GM21528 (cell line): ENCODE results near the gene EDNRA.
A peak's percentile ranks its signal among the peaks of the same experiment; 100 is the strongest.

Source experiments
- ATAC-seq: cut with Tn5 transposase; IDR thresholded peaks from one replicate; pipeline ENCODE4 v1.9.1; 2021; ENCODE audit warnings: mild to moderate bottlenecking, moderate library complexity; ENCODE audit not compliant: unreplicated experiment, low FRiP score

EDNRA gene

GRCh38 chr4:147582386-147583060, 101.6 kb downstream of the EDNRA start:
- ATAC-seq = no peak

DNA sequence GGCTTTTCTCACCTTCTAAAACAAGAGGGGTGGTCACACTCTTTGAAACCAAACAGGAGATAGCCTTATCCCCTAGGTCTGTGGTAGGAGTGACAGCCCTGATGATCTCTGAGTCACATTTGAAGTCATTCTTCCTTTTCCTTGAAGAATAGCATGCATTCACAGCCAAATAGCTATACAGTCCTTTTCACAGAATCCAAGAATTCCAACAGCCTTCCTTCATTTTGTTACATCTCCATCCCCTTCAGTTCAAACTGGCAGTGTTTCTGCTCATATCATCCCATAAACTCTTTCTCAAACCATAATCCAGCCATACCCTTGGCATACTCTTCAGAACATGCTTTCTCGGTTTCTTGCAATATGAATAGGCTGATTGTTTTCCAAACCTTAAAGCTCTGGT, 103.0 kb downstream of the EDNRA start:
- ATAC-seq = no peak

GRCh38 chr4:147586032-147586431, 105.1 kb downstream of the EDNRA start:
- ATAC-seq = no peak

DNA sequence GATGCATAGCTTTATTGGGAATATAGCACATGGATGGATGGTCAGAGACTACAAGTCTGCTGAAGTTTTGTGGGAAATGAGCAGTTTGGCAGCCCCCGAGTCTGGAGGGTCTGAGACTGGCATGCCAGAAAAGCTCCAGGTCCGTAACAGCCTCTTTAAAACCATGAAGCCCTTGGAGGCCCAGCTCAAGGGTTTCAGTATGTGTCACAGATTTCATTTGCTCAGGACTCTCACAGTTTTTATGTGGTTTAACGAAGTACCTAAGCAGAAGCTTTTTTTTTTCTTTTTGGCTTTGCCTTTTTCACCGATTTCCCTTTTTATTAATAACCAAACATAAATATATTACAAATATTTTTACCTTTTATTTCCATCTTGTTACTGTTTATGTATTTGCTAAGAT, 105.7 kb downstream of the EDNRA start:
- peak; percentile 73 for ATAC-seq

- no peak for ATAC-seq
Measured at GRCh38 chr4:147587041-147587440, 106.1 kb downstream of the EDNRA start.

DNA sequence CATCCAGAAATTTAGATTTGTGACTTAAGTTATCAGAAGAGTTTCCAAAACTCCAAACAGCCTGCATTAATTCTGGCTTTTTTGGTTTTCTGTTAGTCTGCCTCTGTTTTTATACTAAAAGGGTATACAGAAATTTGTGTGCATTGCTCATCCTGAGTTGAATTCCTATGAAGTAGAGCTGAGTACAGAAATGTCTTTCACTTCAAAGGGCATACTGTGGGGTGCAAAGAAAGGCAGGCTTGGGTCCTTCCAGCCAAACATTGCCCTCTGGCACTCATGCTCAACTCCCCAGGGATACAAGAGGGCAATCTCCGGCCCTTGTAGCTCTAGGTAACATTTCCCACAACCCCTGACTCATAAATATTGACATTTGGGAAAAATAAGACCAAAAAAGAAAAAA, 108.7 kb downstream of the EDNRA start:
- ATAC-seq = no peak

GRCh38 chr4:147590249-147590920, 109.5 kb downstream of the EDNRA start:
- no peak for ATAC-seq

DNA sequence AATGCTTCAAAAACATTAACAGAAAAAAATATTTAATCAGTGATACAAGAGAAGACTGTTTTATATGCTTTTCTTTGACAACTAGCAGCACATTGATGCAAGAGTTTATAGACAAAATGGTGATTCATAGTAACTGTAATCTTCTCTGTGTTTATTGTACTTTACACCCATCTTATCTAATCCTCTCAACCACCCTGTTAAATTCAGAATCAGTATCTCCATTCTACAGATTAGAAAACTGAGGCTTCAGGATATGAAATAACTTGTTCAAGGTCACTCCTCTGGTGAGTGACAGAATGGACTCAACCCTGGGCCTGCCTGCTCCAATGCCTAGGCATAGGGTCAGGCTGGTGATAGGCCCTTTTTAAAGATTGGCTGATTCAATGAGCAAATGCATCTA, 110.2 kb downstream of the EDNRA start:
- no peak for ATAC-seq

GRCh38 chr4:147594107-147594506, 113.2 kb downstream of the EDNRA start:
- ATAC-seq = no peak
